GM12875 (cell line): ENCODE data around the gene UBE2O.

Source experiments
- H3K4me3 ChIP-seq: one replicate; pipeline ENCODE4 v1.5.1; 2011; ENCODE audit warnings: low read depth, low read length, control low read depth
- TF ChIP-seq, protein P1 (sequence below): IDR thresholded peaks from 2 replicates; pipeline ENCODE4 v1.5.1; 2011; ENCODE audit warnings: low read depth, mild to moderate bottlenecking, control low read depth, inconsistent platforms, low read length, moderate library complexity, borderline replicate concordance; ENCODE audit not compliant: insufficient read depth

The UBE2O gene

GRCh38 chr17:76453431-76453743 lies 435 bp upstream of the UBE2O start:
- no peak overlapping the region for H3K4me3 ChIP-seq
- TF ChIP-seq, protein P1, sequence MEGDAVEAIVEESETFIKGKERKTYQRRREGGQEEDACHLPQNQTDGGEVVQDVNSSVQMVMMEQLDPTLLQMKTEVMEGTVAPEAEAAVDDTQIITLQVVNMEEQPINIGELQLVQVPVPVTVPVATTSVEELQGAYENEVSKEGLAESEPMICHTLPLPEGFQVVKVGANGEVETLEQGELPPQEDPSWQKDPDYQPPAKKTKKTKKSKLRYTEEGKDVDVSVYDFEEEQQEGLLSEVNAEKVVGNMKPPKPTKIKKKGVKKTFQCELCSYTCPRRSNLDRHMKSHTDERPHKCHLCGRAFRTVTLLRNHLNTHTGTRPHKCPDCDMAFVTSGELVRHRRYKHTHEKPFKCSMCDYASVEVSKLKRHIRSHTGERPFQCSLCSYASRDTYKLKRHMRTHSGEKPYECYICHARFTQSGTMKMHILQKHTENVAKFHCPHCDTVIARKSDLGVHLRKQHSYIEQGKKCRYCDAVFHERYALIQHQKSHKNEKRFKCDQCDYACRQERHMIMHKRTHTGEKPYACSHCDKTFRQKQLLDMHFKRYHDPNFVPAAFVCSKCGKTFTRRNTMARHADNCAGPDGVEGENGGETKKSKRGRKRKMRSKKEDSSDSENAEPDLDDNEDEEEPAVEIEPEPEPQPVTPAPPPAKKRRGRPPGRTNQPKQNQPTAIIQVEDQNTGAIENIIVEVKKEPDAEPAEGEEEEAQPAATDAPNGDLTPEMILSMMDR = no peak

- H3K4me3 ChIP-seq = peak overlapping the region; percentile 88
- TF ChIP-seq, protein P1 = no peak
Observed at GRCh38 chr17:76452127-76452659, 759 bp downstream of the UBE2O start.

GRCh38 chr17:76451506-76451905 lies 1.4 kb downstream of the UBE2O start:
- TF ChIP-seq, protein P1 = no peak
- no peak overlapping the region for H3K4me3 ChIP-seq

- no peak overlapping the region for H3K4me3 ChIP-seq
- TF ChIP-seq, protein P1 = no peak
Observed at GRCh38 chr17:76449126-76449525, 3.8 kb downstream of the UBE2O start.

DNA sequence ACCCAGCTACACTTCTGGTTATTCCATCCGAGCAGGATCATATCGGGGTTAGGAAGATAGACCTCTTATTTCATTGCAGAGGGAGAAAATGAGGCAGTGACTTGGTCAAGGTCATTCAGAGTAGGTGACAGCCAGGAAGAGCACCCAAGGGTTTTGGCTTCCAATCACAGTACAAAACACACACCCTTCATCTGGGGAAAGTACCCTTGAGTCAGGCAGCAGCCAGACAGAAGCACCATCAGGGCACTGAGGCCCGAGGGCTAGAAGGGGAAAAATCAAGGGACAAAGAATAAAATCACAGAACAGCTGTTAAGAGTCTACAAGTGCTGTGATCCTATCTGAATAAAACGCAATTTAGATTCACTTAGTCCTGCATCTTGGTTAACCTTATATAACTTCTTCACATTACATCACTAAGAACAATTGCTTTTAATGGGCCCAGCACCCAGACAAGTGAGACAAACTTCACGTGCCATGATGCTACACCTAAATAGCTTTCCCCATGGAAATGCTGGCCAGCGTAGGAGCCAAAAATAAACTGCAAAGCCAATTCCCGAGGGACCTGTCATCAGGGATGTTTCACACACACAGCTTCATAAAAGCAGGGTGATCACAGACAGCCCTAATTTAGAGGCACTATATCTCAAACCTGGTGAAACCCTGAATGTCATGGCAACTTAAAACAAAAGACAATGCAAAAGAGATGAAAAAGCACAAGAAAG lies 4.9 kb downstream of the UBE2O start:
- no peak overlapping the region for H3K4me3 ChIP-seq
- TF ChIP-seq, protein P1 = no peak

DNA sequence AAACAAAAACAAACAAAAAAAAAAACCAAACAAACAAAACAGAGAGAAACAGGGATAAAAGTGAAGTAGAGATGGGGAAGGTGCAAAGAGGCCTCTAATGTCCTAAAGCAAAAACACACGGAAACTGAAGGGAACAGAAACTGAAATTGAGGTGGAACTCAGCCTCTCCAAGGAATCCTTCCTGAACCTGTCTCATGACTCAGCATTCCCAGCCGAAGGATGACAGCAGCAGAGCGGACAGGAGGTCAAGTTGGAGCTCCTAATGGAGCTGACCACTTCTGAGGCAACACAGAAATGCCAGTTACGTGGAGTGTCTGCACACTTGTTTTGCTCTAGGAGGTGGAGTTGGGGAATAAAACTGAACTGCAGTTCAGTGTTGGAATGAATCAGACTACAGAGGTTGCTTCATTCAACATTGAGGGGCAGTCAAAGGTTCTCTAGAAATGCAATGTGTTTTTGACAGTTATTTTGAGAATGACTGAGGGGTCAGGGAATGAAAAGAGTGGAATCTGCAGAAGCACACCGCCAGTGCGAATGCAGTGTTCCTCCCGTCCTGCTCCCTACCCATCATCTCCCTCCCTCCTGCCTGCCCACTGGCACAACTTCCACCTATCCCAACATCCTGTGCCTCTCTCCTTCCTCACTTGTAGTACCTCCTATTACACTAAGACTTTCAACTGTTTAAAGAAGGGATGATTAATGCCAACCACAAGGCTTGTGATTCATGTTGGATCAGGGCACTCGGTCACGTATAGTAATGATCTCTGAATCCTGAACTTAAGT lies 6.3 kb downstream of the UBE2O start:
- H3K4me3 ChIP-seq = no peak overlapping the region
- TF ChIP-seq, protein P1 = no peak
